Progenitor cell of endocrine pancreas (in vitro differentiated cells): ENCODE data around the gene RWDD1. TPM values are rescaled to one million over a fixed set of nuclear protein-coding genes. Genes with fewer than 3 reads are reported as not detected.
A peak's percentile ranks its signal among the peaks of the same experiment; 100 is the strongest.

Source experiments
- DNase-seq: peaks from one replicate; pipeline ENCODE4 v3.0.0; 2021; ENCODE audit warnings: low spot score; ENCODE audit not compliant: unreplicated experiment
- H3K27ac Mint-ChIP-seq: 2 replicates; pipeline ENCODE4 v1.8.0; 2021; ENCODE audit warnings: mild to moderate bottlenecking, moderate library complexity, mixed read lengths
- H3K27me3 Mint-ChIP-seq: 2 replicates; pipeline ENCODE4 v1.8.0; 2021; ENCODE audit warnings: mixed read lengths
- H3K36me3 Mint-ChIP-seq: 2 replicates; pipeline ENCODE4 v1.8.0; 2022; ENCODE audit warnings: mixed read lengths; ENCODE audit not compliant: insufficient read depth
- H3K4me1 Mint-ChIP-seq: 2 replicates; pipeline ENCODE4 v1.8.0; 2021; ENCODE audit warnings: low read depth, mixed read lengths
- H3K4me3 Mint-ChIP-seq: 2 replicates; pipeline ENCODE4 v1.8.0; 2021; ENCODE audit warnings: low read depth, mild to moderate bottlenecking, moderate library complexity, mixed read lengths
- H3K9me3 Mint-ChIP-seq: 2 replicates; pipeline ENCODE4 v1.8.0; 2021; ENCODE audit warnings: low read depth, mixed read lengths
- CTCF ChIP-seq: fragments of 200-600 bp; sonication (generic); IDR thresholded peaks from one replicate; pipeline ENCODE4 v1.5.0; 2021; ENCODE audit warnings: antibody characterized with exemption, mild to moderate bottlenecking; ENCODE audit not compliant: unreplicated experiment
- total RNA-seq: library from RNA; stranded (reverse); gene quantifications from 2 replicates; pipeline ENCODE4 v1.2.1, GENCODE V29; 2021

The RWDD1 gene
- total RNA-seq, 1 donor from 2014 or later: 36.2 TPM

DNA sequence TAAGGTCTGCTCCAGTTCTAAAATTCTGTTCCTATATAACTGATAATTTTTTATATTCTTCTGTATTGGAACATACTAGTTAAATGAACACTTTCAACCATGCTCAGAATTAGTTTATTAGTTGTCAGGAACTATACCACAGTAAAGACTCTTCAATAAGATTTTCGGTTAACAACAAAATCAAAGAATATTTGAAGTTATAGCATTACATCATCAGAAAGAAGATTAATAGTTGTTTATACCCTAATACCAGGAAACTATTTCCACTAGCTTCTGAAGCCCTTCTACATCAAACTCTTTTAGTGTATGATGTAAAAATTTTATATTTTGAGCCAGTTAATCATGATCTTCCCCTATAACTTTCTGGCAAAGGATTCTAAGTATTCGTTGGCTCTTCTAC is 11.2 kb upstream of the RWDD1 start:
- H3K4me3 Mint-ChIP-seq: no peak overlapping the region
- H3K27ac Mint-ChIP-seq: no peak overlapping the region
- no peak for DNase-seq

DNA sequence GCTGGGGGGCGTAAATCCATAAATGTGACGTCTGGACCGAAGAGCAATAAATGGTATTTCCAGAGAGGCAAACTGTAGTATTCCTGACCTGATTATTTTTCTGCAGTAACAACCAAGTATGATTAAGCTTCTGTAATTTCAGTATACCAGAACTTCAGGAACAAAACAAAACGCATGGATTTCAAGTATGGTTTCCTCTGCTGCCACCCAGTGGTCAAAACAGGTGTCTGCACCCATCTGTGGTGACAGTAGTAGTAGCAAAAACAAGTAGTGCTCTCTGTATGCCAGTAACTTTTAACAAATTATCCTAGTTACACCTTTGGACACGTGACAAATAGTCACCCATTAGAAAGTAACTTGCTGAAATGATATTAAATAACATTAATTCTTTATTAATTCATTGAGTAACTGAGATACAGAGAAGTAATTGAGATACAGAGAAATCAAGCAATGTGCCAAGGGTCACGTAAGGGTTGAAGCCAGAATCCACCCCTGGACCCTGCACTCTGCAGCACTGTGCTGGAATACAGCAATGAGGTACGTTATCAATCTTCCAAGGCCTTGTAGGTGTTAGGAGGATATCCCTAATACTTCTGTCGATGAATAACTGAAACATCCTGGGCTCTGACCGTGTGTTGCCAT is 9.8 kb upstream of the RWDD1 start:
- H3K27ac Mint-ChIP-seq: peak overlapping the region; percentile 38

More for the DNA sequence above, 11.2 kb upstream of the RWDD1 start:
- Mint-ChIP-seq H3K36me3 (no peaks in the 10 kb centered on the region), H3K9me3 (no peaks in the 10 kb centered on the region), H3K4me1 (peaks cover 7% of the 10 kb centered on the region), H3K27me3 (no peaks in the 10 kb centered on the region)
- TF ChIP-seq CTCF: no peak

DNA sequence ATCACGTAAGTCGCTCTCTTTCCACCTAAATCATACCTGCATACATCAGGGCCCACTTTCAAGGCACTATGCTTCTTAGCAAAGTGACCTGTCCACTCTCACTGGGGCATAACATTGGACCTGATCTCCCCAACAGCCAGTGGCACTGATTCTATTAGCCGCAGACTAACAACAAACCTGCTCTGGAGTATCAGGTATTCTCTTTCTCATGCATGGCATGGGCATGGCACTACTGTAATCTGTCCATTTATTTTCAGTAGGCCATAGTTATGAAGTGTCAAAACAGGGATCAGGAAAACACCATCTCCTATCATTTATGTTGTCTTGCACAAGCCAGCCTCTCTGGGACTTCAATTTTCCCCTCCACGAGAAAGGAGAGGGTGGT is 9.3 kb upstream of the RWDD1 start:
- Mint-ChIP-seq H3K27me3 (peaks cover 7% of the 10 kb centered on the region), H3K27ac (no peak overlapping the region), H3K4me3 (no peak overlapping the region), H3K4me1 (peaks cover 7% of the 10 kb centered on the region), H3K36me3 (no peaks in the 10 kb centered on the region), H3K9me3 (no peaks in the 10 kb centered on the region)
- TF ChIP-seq CTCF: no peak
- DNase-seq: no peak

More for the DNA sequence above, 9.8 kb upstream of the RWDD1 start:
- H3K9me3 Mint-ChIP-seq: no peaks in the 10 kb centered on the region
- H3K27me3 Mint-ChIP-seq: peaks cover 2% of the 10 kb centered on the region
- TF ChIP-seq CTCF: peak; percentile 94
- H3K36me3 Mint-ChIP-seq: no peaks in the 10 kb centered on the region
- peaks cover 7% of the 10 kb centered on the region for H3K4me1 Mint-ChIP-seq
- peak; percentile 62 for DNase-seq
- H3K4me3 Mint-ChIP-seq: no peak overlapping the region

DNA sequence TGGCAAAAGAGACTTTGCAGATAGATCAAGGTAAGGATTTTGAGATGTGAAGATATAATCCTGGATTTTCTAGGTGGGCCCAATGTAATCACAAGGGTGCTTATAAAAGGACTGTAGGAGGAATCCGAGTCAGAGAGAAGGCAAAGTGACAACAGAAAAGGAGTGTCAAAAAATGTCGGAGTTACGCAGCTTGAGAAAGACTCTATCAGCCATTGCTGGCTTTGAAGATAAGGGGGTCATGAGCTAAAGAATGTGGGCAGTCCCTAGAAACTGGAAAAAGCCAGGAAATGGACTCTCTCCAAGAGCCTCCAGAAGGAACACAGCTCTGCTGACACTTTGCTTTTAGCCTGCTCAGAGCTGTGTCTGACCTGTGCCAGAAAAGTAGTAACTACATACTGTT is 8.7 kb upstream of the RWDD1 start:
- H3K4me3 Mint-ChIP-seq: no peak overlapping the region
- no peak for TF ChIP-seq CTCF
- peaks cover 7% of the 10 kb centered on the region for H3K4me1 Mint-ChIP-seq
- DNase-seq: no peak
- no peaks in the 10 kb centered on the region for H3K36me3 Mint-ChIP-seq
- peaks cover 7% of the 10 kb centered on the region for H3K27me3 Mint-ChIP-seq
- H3K9me3 Mint-ChIP-seq: no peaks in the 10 kb centered on the region
- H3K27ac Mint-ChIP-seq: peak overlapping the region; percentile 79

- DNase-seq: no peak
- Mint-ChIP-seq H3K4me3 (no peak overlapping the region), H3K36me3 (no peaks in the 10 kb centered on the region), H3K27ac (no peak overlapping the region), H3K4me1 (peaks cover 5% of the 10 kb centered on the region), H3K9me3 (no peaks in the 10 kb centered on the region), H3K27me3 (peaks cover 7% of the 10 kb centered on the region)
- TF ChIP-seq CTCF: no peak
These were observed 7.5 kb upstream of the RWDD1 start for GRCh38 chr6:116563830-116564229.
